ENCODE measurements around the gene SLC27A6. TPM values are rescaled to one million over a fixed set of nuclear protein-coding genes. Genes with fewer than 3 reads are reported as not detected.
"Not testable (repeated sequence)": the region's sequence is repeated elsewhere in the genome, so short reads cannot be mapped to it uniquely, and the experiment has no call there.

The SLC27A6 gene
- total RNA-seq, 1 donor from 2014 or later: 2.1 TPM

- no peak for TF ChIP-seq CTCF (IDR thresholded peaks at IDR 0.05; ENCODE audit: unreplicated experiment)
- no peak overlapping the region for H3K4me3 Mint-ChIP-seq (ENCODE audit: low read depth)
Observed at GRCh38 chr5:129020683-129021082, 55.4 kb downstream of the SLC27A6 start.

GRCh38 chr5:129021744-129022143 is 56.5 kb downstream of the SLC27A6 start:
- H3K27ac Mint-ChIP-seq: no peak overlapping the region
- no peaks in the 10 kb centered on the region for H3K36me3 Mint-ChIP-seq (ENCODE audit: insufficient read depth)
- H3K27me3 Mint-ChIP-seq: no peaks in the 10 kb centered on the region
- no peak for DNase-seq (ENCODE audit: low spot score, unreplicated experiment)
- H3K9me3 Mint-ChIP-seq (ENCODE audit: low read depth): no peaks in the 10 kb centered on the region
- H3K4me3 Mint-ChIP-seq (ENCODE audit: low read depth): no peak overlapping the region
- peaks cover 2% of the 10 kb centered on the region for H3K4me1 Mint-ChIP-seq (ENCODE audit: low read depth)
- TF ChIP-seq CTCF (IDR thresholded peaks at IDR 0.05; ENCODE audit: unreplicated experiment): no peak

More at GRCh38 chr5:129020683-129021082, 55.4 kb downstream of the SLC27A6 start:
- Mint-ChIP-seq H3K9me3 (ENCODE audit: low read depth) (no peaks in the 10 kb centered on the region), H3K36me3 (ENCODE audit: insufficient read depth) (no peaks in the 10 kb centered on the region), H3K27ac (no peak overlapping the region), H3K4me1 (ENCODE audit: low read depth) (peaks cover 2% of the 10 kb centered on the region), H3K27me3 (no peaks in the 10 kb centered on the region)
- no peak for DNase-seq (ENCODE audit: low spot score, unreplicated experiment)

- TF ChIP-seq CTCF (IDR thresholded peaks at IDR 0.05; ENCODE audit: unreplicated experiment): no peak
- H3K36me3 Mint-ChIP-seq (ENCODE audit: insufficient read depth): no peaks in the 10 kb centered on the region
- H3K9me3 Mint-ChIP-seq (ENCODE audit: low read depth): no peaks in the 10 kb centered on the region
- no peaks in the 10 kb centered on the region for H3K27me3 Mint-ChIP-seq
- no peak for DNase-seq (ENCODE audit: low spot score, unreplicated experiment)
- no peak overlapping the region for H3K4me3 Mint-ChIP-seq (ENCODE audit: low read depth)
- peaks cover 2% of the 10 kb centered on the region for H3K4me1 Mint-ChIP-seq (ENCODE audit: low read depth)
- no peak overlapping the region for H3K27ac Mint-ChIP-seq
Observed at GRCh38 chr5:129022599-129022998, 57.3 kb downstream of the SLC27A6 start.

- Mint-ChIP-seq H3K4me1 (ENCODE audit: low read depth) (peaks cover 2% of the 10 kb centered on the region), H3K27ac (no peak overlapping the region), H3K36me3 (ENCODE audit: insufficient read depth) (no peaks in the 10 kb centered on the region), H3K27me3 (no peaks in the 10 kb centered on the region), H3K9me3 (ENCODE audit: low read depth) (no peaks in the 10 kb centered on the region), H3K4me3 (ENCODE audit: low read depth) (no peak overlapping the region)
- DNase-seq (ENCODE audit: low spot score, unreplicated experiment): no peak
- no peak for TF ChIP-seq CTCF (IDR thresholded peaks at IDR 0.05; ENCODE audit: unreplicated experiment)
Observed at GRCh38 chr5:129027260-129027659, 62.0 kb downstream of the SLC27A6 start.

- TF ChIP-seq CTCF (IDR thresholded peaks at IDR 0.05; ENCODE audit: unreplicated experiment): no peak
- no peak for DNase-seq (ENCODE audit: low spot score, unreplicated experiment)
- Mint-ChIP-seq H3K27ac (no peak overlapping the region), H3K27me3 (no peaks in the 10 kb centered on the region), H3K4me3 (ENCODE audit: low read depth) (no peak overlapping the region), H3K4me1 (ENCODE audit: low read depth) (no peaks in the 10 kb centered on the region), H3K36me3 (ENCODE audit: insufficient read depth) (no peaks in the 10 kb centered on the region), H3K9me3 (ENCODE audit: low read depth) (no peaks in the 10 kb centered on the region)
Observed at GRCh38 chr5:129031886-129032683, 66.8 kb downstream of the SLC27A6 start.

- not testable (repeated sequence) for H3K4me3 Mint-ChIP-seq (ENCODE audit: low read depth); H3K36me3 Mint-ChIP-seq (ENCODE audit: insufficient read depth); H3K4me1 Mint-ChIP-seq (ENCODE audit: low read depth); H3K27me3 Mint-ChIP-seq; H3K27ac Mint-ChIP-seq; H3K9me3 Mint-ChIP-seq (ENCODE audit: low read depth); DNase-seq (ENCODE audit: low spot score, unreplicated experiment)
Observed at GRCh38 chr5:129036257-129036656, 71.0 kb downstream of the SLC27A6 start.
